AG04449 (cell line): ENCODE results near the gene E2F6.

Source experiments
- CTCF ChIA-PET: fragments of 350-600 bp; formaldehyde crosslinking; extraction: SDS; loops from one replicate; lab custom pipeline; 2021; ENCODE audit warnings: antibody characterized with exemption; lab: Yijun Ruan, JAX
- POLR2A ChIA-PET: fragments of 400-600, 350-600 bp; formaldehyde crosslinking; extraction: SDS; loops from one replicate; lab custom pipeline; 2020; ENCODE audit warnings: antibody characterized with exemption, inconsistent platforms; lab: Yijun Ruan, JAX
- DNase-seq: peaks from one replicate; pipeline ENCODE4 v3.0.0-alpha.2; 2010; ENCODE audit warnings: low read depth, low spot score
- H3K4me3 ChIP-seq: 2 replicates; pipeline ENCODE4 v1.5.1; 2011; ENCODE audit warnings: low read depth, mild to moderate bottlenecking, control low read depth, low read length
- CTCF ChIP-seq: IDR thresholded peaks from one replicate; pipeline ENCODE4 v1.5.1; 2011; ENCODE audit warnings: mild to moderate bottlenecking, moderate library complexity, low read length, control low read depth, inconsistent platforms; ENCODE audit not compliant: insufficient read depth; ENCODE audit errors: missing control alignments

E2F6 gene

GRCh38 chr2:11411768-11412448, 54.1 kb downstream of the E2F6 start:
- H3K4me3 ChIP-seq = no peak overlapping the region; the same call in 1 of the 2 replicates
- CTCF ChIA-PET = interaction anchor here (0.7 to 9.4 kb wide), 38 partner anchors 8 to 281 kb away, joined by 3 to 135 read pairs (median 5); a partner anchor contains a TSS
- TF ChIP-seq CTCF = peak; percentile 72
- POLR2A ChIA-PET = interaction anchor here (1.0 kb wide), 1 partner anchor 37 kb away, joined by 3 read pairs; no protein-coding TSS in a partner anchor
- DNase-seq = no peak

- H3K4me3 ChIP-seq = no peak overlapping the region
- ChIA-PET CTCF (interaction anchor here (0.7 to 9.4 kb wide), 36 partner anchors 9 to 280 kb away, joined by 3 to 135 read pairs (median 5); a partner anchor contains a TSS), POLR2A (interaction anchor here (1.0 kb wide), 1 partner anchor 36 kb away, joined by 3 read pairs; no protein-coding TSS in a partner anchor)
- no peak for DNase-seq
- no peak for TF ChIP-seq CTCF
These were observed 54.7 kb downstream of the E2F6 start for GRCh38 chr2:11411244-11411643.

GRCh38 chr2:11410101-11410500, 55.9 kb downstream of the E2F6 start:
- CTCF ChIA-PET = interaction anchor here (1.2 to 9.4 kb wide), 3 partner anchors 10 to 279 kb away, joined by 5 to 135 read pairs (median 69); a partner anchor contains a TSS
- TF ChIP-seq CTCF = no peak

GRCh38 chr2:11409572-11409959, 56.4 kb downstream of the E2F6 start:
- no peak for TF ChIP-seq CTCF

More at GRCh38 chr2:11410101-11410500, 55.9 kb downstream of the E2F6 start:
- POLR2A ChIA-PET = no interaction called here
- no peak overlapping the region for H3K4me3 ChIP-seq
- DNase-seq = no peak

DNA sequence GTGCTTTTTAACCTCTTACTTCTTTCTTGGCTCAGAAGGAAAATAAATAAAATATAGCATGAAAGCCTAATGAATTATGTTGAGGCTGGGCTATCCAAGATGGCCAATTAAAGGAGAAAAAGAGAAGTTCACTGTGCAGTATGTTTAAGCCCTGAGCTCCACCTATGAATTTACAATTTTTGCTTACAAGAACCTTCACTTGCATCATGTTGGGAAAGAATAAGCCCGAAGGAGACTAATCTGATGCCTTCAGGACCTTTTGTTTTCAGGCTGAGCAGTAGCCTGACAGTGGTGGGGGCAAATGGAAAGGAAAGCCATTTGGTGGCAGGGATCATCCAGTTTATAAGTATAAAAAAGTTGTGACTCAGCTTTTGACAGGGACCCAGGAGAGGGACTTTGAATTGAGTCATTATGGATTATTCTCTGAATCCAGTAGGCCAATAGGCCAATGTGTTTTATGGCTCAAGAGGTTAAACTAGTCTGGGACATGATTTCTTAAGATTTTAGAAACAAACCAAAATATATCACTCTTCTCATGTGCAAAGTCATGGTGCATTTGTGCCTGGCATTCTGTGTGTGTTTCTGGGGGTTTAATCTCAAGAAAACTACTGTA, 56.9 kb downstream of the E2F6 start:
- CTCF ChIA-PET = interaction anchor here (0.9 to 9.4 kb wide), 5 partner anchors 11 to 278 kb away, joined by 3 to 135 read pairs (median 5); a partner anchor contains a TSS
- POLR2A ChIA-PET = no interaction called here
- no peak for TF ChIP-seq CTCF
- no peak for DNase-seq
- no peak overlapping the region for H3K4me3 ChIP-seq

More at GRCh38 chr2:11409572-11409959, 56.4 kb downstream of the E2F6 start:
- CTCF ChIA-PET = interaction anchor here (1.2 to 9.4 kb wide), 3 partner anchors 10 to 279 kb away, joined by 5 to 135 read pairs (median 69); a partner anchor contains a TSS
- POLR2A ChIA-PET = no interaction called here
- H3K4me3 ChIP-seq = no peak overlapping the region
- no peak for DNase-seq
